Fibroblast of pulmonary artery (primary cell): Measurements from ENCODE around the gene XRCC3.
A peak's percentile ranks its signal among the peaks of the same experiment; 100 is the strongest.

Experiments used
- DNase-seq: peaks from one replicate; pipeline ENCODE4 v3.0.0-alpha.2; 2010; ENCODE audit warnings: low read depth
- H3K4me3 ChIP-seq: replicated peaks from 2 replicates; pipeline ENCODE4 v1.5.1; 2011; ENCODE audit warnings: low read depth, mild to moderate bottlenecking, control low read depth, low read length, moderate library complexity
- TF ChIP-seq, protein P1 (sequence below): IDR thresholded peaks from 2 replicates; pipeline ENCODE4 v1.5.1; 2011; ENCODE audit warnings: mild to moderate bottlenecking, control low read depth, low read length, inconsistent platforms; ENCODE audit errors: missing control alignments

The XRCC3 gene

DNA sequence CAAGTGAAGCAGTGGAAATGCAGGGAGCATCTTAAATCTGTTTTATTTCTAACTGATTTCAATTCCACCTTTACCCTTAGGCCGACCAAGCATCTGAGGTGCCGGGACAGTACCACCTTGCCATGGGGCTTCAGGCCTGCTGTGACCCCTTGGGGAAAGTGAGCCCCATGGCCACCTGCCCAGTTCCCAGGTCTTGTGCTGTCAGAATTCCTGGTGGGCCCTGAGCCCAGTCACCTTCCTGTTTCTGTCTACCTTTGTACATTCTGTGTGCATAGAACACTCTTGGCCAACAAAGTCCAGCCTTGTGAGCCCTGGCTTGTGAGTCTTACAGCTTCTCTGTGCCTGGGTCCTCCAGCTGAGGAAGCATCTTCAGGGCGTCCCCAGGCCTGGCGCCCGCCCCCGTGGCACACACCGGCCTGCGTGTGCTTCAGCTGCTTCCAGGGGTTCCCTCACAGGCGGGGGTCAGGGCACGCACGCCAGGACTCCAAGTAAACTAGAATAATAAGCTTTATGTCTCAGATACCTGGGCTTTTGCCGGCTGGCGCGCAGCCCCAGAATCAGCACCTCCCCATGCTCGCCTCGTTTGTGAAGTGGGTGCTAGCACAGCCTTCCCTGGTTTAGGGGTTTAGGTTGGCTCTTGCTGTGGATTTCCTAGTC, 10.6 kb upstream of the XRCC3 start:
- TF ChIP-seq, protein P1, sequence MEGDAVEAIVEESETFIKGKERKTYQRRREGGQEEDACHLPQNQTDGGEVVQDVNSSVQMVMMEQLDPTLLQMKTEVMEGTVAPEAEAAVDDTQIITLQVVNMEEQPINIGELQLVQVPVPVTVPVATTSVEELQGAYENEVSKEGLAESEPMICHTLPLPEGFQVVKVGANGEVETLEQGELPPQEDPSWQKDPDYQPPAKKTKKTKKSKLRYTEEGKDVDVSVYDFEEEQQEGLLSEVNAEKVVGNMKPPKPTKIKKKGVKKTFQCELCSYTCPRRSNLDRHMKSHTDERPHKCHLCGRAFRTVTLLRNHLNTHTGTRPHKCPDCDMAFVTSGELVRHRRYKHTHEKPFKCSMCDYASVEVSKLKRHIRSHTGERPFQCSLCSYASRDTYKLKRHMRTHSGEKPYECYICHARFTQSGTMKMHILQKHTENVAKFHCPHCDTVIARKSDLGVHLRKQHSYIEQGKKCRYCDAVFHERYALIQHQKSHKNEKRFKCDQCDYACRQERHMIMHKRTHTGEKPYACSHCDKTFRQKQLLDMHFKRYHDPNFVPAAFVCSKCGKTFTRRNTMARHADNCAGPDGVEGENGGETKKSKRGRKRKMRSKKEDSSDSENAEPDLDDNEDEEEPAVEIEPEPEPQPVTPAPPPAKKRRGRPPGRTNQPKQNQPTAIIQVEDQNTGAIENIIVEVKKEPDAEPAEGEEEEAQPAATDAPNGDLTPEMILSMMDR, result no peak
- H3K4me3 ChIP-seq, result no peak overlapping the region
- no peak for DNase-seq

- no peak overlapping the region for H3K4me3 ChIP-seq
- no peak for DNase-seq
- TF ChIP-seq, protein P1, result no peak
These were observed 9.9 kb upstream of the XRCC3 start for GRCh38 chr14:103725001-103725682.

DNA sequence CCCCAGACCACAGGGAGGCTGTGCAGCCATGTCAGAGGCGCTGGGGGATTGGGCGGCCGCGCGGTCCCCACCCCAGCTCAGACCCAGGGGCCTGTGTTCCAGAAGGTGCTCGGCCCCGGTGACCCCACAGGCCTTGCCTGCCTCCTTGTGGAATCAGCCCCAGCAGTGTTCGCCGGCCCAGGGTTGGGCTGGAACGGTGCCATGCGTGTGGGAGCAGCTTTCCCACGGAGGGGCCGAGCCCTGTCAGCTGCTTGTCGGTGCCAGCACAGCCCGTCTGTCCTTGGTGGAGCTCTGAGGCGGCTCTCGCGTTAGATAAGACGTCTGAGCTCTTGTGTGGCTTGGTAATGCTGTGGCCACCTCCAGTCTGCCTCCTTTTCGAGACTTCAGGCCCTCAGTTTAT, 8.9 kb upstream of the XRCC3 start:
- H3K4me3 ChIP-seq, result no peak overlapping the region
- TF ChIP-seq, protein P1, result peak; percentile 15
- peak; percentile 81 for DNase-seq

DNA sequence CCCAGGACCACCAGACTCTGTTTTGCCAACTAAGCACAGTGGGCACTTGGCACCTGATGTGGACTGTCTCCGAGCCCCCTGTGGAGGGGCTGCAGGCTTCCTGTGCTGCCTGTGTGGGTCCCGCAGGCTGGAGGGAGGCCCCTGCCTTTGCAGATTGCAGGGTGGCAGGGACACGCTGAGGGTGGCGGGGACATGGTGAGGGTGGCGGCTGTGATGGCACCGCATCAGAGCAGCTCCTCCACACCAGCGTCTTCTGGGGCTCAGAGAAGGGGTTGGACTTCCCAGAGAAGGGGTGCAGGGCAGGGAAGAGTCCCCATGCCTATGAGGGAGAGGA, 8.5 kb upstream of the XRCC3 start:
- TF ChIP-seq, protein P1, result no peak
- DNase-seq, result no peak
- H3K4me3 ChIP-seq, result no peak overlapping the region

DNA sequence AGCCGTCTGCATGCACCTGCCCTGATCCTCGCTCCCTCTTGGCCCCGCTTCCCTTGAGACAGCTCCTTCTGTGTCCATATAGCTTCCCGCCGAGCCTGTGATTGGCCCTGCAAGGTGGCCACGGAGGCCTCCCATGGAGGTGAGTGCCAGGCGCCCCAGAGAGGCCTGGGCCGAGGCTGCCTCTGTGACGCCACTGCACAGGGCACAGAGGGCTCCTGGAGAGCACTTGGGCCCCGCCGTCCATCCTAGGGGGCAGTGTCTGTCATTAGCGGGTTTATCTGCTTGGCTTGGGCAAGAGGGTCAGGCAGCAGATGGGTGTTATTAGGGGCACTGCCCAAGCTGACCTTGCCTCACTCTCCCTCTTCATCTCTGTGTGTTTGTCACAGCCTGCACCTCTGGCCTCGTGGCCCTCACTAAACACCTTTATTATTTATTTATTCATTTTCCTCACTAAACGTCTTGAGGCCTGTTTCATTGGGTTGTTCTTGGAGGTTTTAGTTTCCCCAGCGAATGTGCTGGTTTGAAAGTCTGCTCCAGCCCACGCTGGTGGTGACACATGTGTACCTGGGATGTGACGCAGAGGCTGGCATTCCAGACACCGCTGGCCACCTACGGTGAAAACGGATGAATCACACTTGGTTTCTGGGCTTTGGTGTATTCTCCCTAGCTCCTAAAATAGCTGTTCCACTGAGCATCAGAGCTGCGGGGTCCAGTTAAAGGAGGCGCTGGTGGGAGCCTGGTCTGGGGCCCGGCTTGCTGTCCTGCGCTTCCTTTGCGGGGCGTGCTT, 6.3 kb upstream of the XRCC3 start:
- no peak overlapping the region for H3K4me3 ChIP-seq
- peak; percentile 16 for DNase-seq
- TF ChIP-seq, protein P1, result no peak

- TF ChIP-seq, protein P1, result no peak
- H3K4me3 ChIP-seq, result no peak overlapping the region
These were observed 4.5 kb upstream of the XRCC3 start for GRCh38 chr14:103719751-103720150.

More at GRCh38 chr14:103719751-103720150, 4.5 kb upstream of the XRCC3 start:
- no peak for DNase-seq
